Spleen (tissue), 11 donors: ENCODE results near the gene HTR5A. TPM values are rescaled to one million over a fixed set of nuclear protein-coding genes. Genes with fewer than 3 reads are reported as not detected.

ENCODE experiments used
- DNase-seq: peaks from one replicate; pipeline ENCODE4 v3.0.0-alpha.2; 2020
- H3K27ac ChIP-seq, 8 donors: fragments of 200-600 bp; sonication (generic) in 7 of 8; 1 replicate in 4 of 8; 2 replicates in 4 of 8; pipeline versions ENCODE4 v1.5.0 to v1.8.0; 2016 to 2021; ENCODE audit warnings: inconsistent platforms in 4 of 8, mild to moderate bottlenecking in 4 of 8, moderate library complexity in 1 of 8
- H3K27me3 ChIP-seq, 7 donors: fragments of 200-600 bp; sonication (generic) in 6 of 7; replicated peaks in 1 of 7; 1 replicate in 4 of 7; 2 replicates in 3 of 7; pipeline versions ENCODE4 v1.5.0 to v1.8.0; 2016 to 2021; ENCODE audit warnings: inconsistent platforms in 3 of 7, mild to moderate bottlenecking in 1 of 7
- H3K36me3 ChIP-seq, 6 donors: fragments of 200-600 bp; sonication (generic) in 5 of 6; 1 replicate in 4 of 6; 2 replicates in 2 of 6; pipeline versions ENCODE4 v1.5.0 to v1.8.0; 2016 to 2021; ENCODE audit warnings: inconsistent platforms in 2 of 6
- H3K4me1 ChIP-seq, 6 donors: fragments of 200-600 bp; sonication (generic) in 5 of 6; 1 replicate in 3 of 6; 2 replicates in 3 of 6; pipeline versions ENCODE4 v1.5.0 to v1.8.0; 2016 to 2021; ENCODE audit warnings: inconsistent platforms in 3 of 6
- H3K4me3 ChIP-seq, 8 donors: fragments of 200-600 bp; sonication (generic) in 7 of 8; 1 replicate in 4 of 8; 2 replicates in 4 of 8; pipeline versions ENCODE4 v1.5.0 to v1.8.0; 2016 to 2021; ENCODE audit warnings: inconsistent platforms in 4 of 8, mild to moderate bottlenecking in 4 of 8, moderate library complexity in 2 of 8
- H3K9me3 ChIP-seq, 8 donors: fragments of 200-600 bp; sonication (generic) in 7 of 8; 1 replicate in 4 of 8; 2 replicates in 4 of 8; pipeline versions ENCODE4 v1.5.0 to v1.8.0; 2016 to 2021; ENCODE audit warnings: inconsistent platforms in 4 of 8
- CTCF ChIP-seq, 11 experiments: fragments of 200-600 bp in 7 of 11; fragments of 450-650 bp in 4 of 11; sonication (generic) in 4 of 11; IDR thresholded peaks in 8 of 11; conservative IDR thresholded peaks in 3 of 11; 1 replicate in 7 of 11; 2 replicates in 4 of 11; pipeline versions ENCODE4 v1.4.0 to v1.8.0; 2016 to 2021; ENCODE audit warnings: antibody characterized with exemption in 11 of 11, inconsistent platforms in 4 of 11, mild to moderate bottlenecking in 1 of 11
- POLR2A ChIP-seq, 3 donors: fragments of 450-650 bp; IDR thresholded peaks; one replicate each; pipeline ENCODE4 v1.5.1; 2017; ENCODE audit warnings: antibody characterized with exemption in 3 of 3, mild to moderate bottlenecking in 1 of 3
- POLR2AphosphoS5 ChIP-seq, 3 donors: sonication (generic); formaldehyde crosslinking; IDR thresholded peaks; one replicate each; pipeline ENCODE4 v1.5.1; 2017; ENCODE audit warnings: antibody characterized with exemption in 3 of 3
- WGBS, 5 donors: extraction: QIAGEN DNeasy Blood & Tissue Kit in 3 of 5; methylation state at CpG; one replicate each; pipeline versions ENCODE4 v1.1.5 to v1.1.7; 2013 to 2018; 5-methylcytosine and 5-hydroxymethylcytosine counted together
- intact Hi-C: fragments of 100-400 bp; cut with DNase I; formaldehyde crosslinking; loops from one replicate; pipeline ENCODE4 v1.15.0; 2023; ENCODE audit warnings: low total_unique reads
- polyA plus RNA-seq, 3 donors: library from polyadenylated mRNA; stranded (reverse); fragments of 200-250 nt; gene quantifications; one replicate each; pipeline ENCODE4 v1.2.1, GENCODE V29; 2013
- total RNA-seq, 7 donors: library from RNA; depleted of rRNA in 3 of 7; stranded (reverse); fragments of >200 nt in 3 of 7; fragmentation: NEBNext Ultra II Directional in 4 of 7; extraction: Animal tissue kit (Norgen Biotek cat#: 25700) in 4 of 7; gene quantifications; one replicate each; pipeline versions ENCODE4 v1.1.0 to v1.2.1, GENCODE V29; 2016 to 2021
- donor health status: healthy with polysubstance abuse.
- donor health status: DM: no; HTN: no; CAD: no; lungs with moderate emphysema.
- donor health status: DM: no; HTN: no; CAD: no.
- donor health status: Bipolar disorder and iron deficiency.
- donor health status: healthy.
- donor health status: DM: no; HTN: no; CAD: no.
- donor health status: DM: yes; HTN: yes; CAD: no.

Gene HTR5A
- total and polyA plus RNA-seq, 10 donors: not detected

GRCh38 chr7:155123413-155123812 lies 53.3 kb downstream of the HTR5A start:
- 67 to 93% (median 73%) methylated on average over 1 of the region's 1 CpG for WGBS, 5 donors
- intact Hi-C loops: no loop called here
- Histone ChIP-seq H3K27ac (no peak overlapping the region), H3K27me3 (peaks cover 0 to 6% (median 0%) of the 10 kb centered on the region in 7 donors), H3K4me1 (no peaks in the 10 kb centered on the region), H3K4me3 (no peak overlapping the region), H3K9me3 (peaks cover 0 to 24% (median 12%) of the 10 kb centered on the region in 8 donors), H3K36me3 (no peaks in the 10 kb centered on the region)
- no peak for TF ChIP-seq POLR2AphosphoS5 (IDR thresholded peaks at IDR 0.05)
- no peak for TF ChIP-seq POLR2A (IDR thresholded peaks at IDR 0.05)
- TF ChIP-seq CTCF (IDR thresholded peaks at IDR 0.05 in 8 of 11, conservative IDR thresholded peaks at IDR 0.05 in 3 of 11): no peak
- no peak for DNase-seq

GRCh38 chr7:155124706-155125105 lies 54.6 kb downstream of the HTR5A start:
- H3K36me3 ChIP-seq: no peaks in the 10 kb centered on the region
- H3K4me3 ChIP-seq: no peak overlapping the region
- H3K9me3 ChIP-seq: peaks cover 0 to 15% (median 10%) of the 10 kb centered on the region in 8 donors
- WGBS, 5 donors: 65 to 88% (median 76%) methylated on average over 8 of the region's 8 CpGs
- intact Hi-C loops: no loop called here
- no peak for TF ChIP-seq CTCF (IDR thresholded peaks at IDR 0.05 in 8 of 11, conservative IDR thresholded peaks at IDR 0.05 in 3 of 11)
- no peak for TF ChIP-seq POLR2A (IDR thresholded peaks at IDR 0.05)
- no peak for TF ChIP-seq POLR2AphosphoS5 (IDR thresholded peaks at IDR 0.05)
- H3K4me1 ChIP-seq: no peaks in the 10 kb centered on the region
- DNase-seq: no peak
- H3K27me3 ChIP-seq: peaks cover 0 to 6% (median 0%) of the 10 kb centered on the region in 7 donors
- no peak overlapping the region for H3K27ac ChIP-seq

- DNase-seq: no peak
- 87 to 94% (median 90%) methylated on average over 8 to 10 of the region's 10 CpGs for WGBS, 5 donors
- Histone ChIP-seq H3K27me3 (no peaks in the 10 kb centered on the region), H3K36me3 (no peaks in the 10 kb centered on the region), H3K9me3 (no peaks in the 10 kb centered on the region), H3K4me3 (no peak overlapping the region), H3K27ac (no peak overlapping the region), H3K4me1 (no peaks in the 10 kb centered on the region)
- intact Hi-C loops: no loop called here
- TF ChIP-seq POLR2A (IDR thresholded peaks at IDR 0.05): no peak
- TF ChIP-seq CTCF (IDR thresholded peaks at IDR 0.05 in 8 of 11, conservative IDR thresholded peaks at IDR 0.05 in 3 of 11): no peak
- no peak for TF ChIP-seq POLR2AphosphoS5 (IDR thresholded peaks at IDR 0.05)
Observed at GRCh38 chr7:155129186-155129585, 59.1 kb downstream of the HTR5A start.

- H3K9me3 ChIP-seq: no peaks in the 10 kb centered on the region
- no peaks in the 10 kb centered on the region for H3K36me3 ChIP-seq
- no peak for DNase-seq
- H3K4me3 ChIP-seq: no peak overlapping the region
- H3K27ac ChIP-seq: no peak overlapping the region
- H3K4me1 ChIP-seq: no peaks in the 10 kb centered on the region
- TF ChIP-seq POLR2A (IDR thresholded peaks at IDR 0.05) (no peak), CTCF (IDR thresholded peaks at IDR 0.05 in 8 of 11, conservative IDR thresholded peaks at IDR 0.05 in 3 of 11) (no peak), POLR2AphosphoS5 (IDR thresholded peaks at IDR 0.05) (no peak)
- WGBS, 5 donors: 79 to 86% (median 81%) methylated on average over 7 of the region's 7 CpGs
- intact Hi-C loops: no loop called here
- H3K27me3 ChIP-seq: no peaks in the 10 kb centered on the region
Observed at GRCh38 chr7:155129789-155130188, 59.7 kb downstream of the HTR5A start.
